GM10248 (cell line): ENCODE results near the gene NFIB.
A peak's percentile ranks its signal among the peaks of the same experiment; 100 is the strongest.

Experiments used
- CTCF ChIA-PET: fragments of 300-600 bp; sonication (Branson Sonifier 250); formaldehyde crosslinking; extraction: SDS; loops from one replicate; lab custom pipeline; 2021; ENCODE audit warnings: antibody characterized with exemption; lab: Yijun Ruan, JAX
- POLR2A ChIA-PET: fragments of 350-650 bp; sonication (Branson Sonifier 250); formaldehyde crosslinking; extraction: SDS; loops from one replicate; lab custom pipeline; 2020; ENCODE audit warnings: antibody characterized with exemption; lab: Yijun Ruan, JAX
- DNase-seq: peaks from one replicate; pipeline ENCODE4 v3.0.0; 2012; ENCODE audit errors: extremely low spot score
- TF ChIP-seq, protein P1 (sequence below): IDR thresholded peaks from 2 replicates; pipeline ENCODE4 v1.5.1; 2012; ENCODE audit warnings: mild to moderate bottlenecking, low read depth; ENCODE audit errors: extremely low read depth, missing control alignments, control extremely low read depth

The NFIB gene

DNA sequence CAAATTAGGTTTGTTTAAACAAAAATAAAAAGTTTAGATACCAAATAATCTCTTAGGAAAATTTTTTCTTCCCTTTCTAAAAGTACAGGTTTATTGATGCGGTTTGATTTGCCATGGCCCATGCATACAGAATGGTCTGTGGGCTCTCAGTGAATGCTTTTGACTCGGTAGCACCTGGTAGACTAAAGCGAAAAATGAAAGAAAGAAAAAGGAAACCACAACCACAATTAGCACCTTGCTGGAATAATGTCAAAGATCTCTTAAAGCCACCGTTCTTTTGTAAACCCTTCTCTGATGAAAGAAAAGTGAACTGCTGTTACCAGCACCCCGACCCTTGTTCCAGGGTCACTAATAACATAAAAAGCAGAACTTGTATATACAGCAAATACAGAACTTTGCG lies 157.9 kb downstream of the NFIB start:
- CTCF ChIA-PET = no interaction called here
- POLR2A ChIA-PET = no interaction called here
- peak; percentile 16 for DNase-seq
- TF ChIP-seq, protein P1, sequence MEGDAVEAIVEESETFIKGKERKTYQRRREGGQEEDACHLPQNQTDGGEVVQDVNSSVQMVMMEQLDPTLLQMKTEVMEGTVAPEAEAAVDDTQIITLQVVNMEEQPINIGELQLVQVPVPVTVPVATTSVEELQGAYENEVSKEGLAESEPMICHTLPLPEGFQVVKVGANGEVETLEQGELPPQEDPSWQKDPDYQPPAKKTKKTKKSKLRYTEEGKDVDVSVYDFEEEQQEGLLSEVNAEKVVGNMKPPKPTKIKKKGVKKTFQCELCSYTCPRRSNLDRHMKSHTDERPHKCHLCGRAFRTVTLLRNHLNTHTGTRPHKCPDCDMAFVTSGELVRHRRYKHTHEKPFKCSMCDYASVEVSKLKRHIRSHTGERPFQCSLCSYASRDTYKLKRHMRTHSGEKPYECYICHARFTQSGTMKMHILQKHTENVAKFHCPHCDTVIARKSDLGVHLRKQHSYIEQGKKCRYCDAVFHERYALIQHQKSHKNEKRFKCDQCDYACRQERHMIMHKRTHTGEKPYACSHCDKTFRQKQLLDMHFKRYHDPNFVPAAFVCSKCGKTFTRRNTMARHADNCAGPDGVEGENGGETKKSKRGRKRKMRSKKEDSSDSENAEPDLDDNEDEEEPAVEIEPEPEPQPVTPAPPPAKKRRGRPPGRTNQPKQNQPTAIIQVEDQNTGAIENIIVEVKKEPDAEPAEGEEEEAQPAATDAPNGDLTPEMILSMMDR = no peak

DNA sequence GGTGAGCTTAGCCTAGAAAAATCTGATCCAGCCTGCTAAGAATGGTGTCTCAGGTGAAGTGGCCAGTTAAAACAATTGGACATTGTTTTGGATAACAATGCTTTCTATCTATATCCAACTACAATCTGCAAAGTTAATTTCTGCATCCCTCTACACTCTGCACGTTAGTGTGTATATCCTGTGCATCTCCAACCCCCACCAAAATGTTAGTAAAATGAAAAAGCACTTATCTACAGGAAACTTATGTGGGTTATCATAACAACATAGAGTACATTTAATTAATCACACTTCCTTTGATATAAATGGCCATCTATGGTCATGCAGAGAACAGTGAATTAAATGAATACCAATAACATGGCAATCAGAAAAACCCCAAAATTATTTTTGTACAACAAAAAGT lies 158.7 kb downstream of the NFIB start:
- TF ChIP-seq, protein P1 = no peak
- POLR2A ChIA-PET = no interaction called here
- DNase-seq = no peak
- CTCF ChIA-PET = interaction anchor here (1.1 kb wide), 1 partner anchor 98 kb away, joined by 3 read pairs; no protein-coding TSS in a partner anchor

DNA sequence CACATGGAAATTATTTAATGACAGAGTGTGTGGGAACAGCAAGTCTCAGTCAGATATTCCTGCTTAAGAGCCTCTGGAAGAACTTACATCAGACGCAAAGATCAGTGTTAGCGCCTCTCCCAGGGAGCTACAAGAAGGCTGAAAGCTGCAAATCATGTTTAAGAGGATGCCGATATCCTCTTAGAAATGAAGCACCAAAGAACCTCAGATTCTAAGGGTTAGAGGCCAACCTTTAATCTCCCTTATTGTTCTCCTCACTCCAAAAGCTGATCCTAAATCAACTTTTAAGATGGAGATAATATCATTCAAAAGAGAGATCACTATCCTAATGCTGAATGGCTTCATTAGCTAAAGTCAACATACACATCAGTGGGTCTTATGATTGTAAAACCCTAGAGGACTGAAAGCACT lies 160.6 kb downstream of the NFIB start:
- ChIA-PET CTCF (no interaction called here), POLR2A (no interaction called here)
- no peak for DNase-seq
- TF ChIP-seq, protein P1 = no peak

DNA sequence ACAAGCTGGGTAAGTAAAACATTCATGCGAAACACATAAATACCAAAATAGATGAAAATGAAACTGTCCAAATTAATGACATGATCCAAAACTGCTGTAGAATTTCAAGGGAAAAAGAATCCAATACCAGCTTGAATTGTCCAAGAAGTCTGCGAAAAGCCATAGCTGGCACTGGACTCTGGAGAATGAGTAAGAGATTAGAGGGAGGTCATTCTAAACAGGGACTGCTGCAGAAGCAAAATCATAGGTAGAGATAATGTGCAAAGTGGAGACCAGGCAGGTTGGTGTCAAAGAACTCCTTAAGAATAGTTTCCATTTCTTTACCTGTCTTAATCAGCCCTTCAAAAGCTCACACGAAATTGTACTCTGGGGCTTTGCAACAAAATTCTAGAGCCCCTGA lies 162.5 kb downstream of the NFIB start:
- ChIA-PET CTCF (interaction anchor here (1.5 kb wide), 1 partner anchor 11 kb away, joined by 4 read pairs; no protein-coding TSS in a partner anchor), POLR2A (no interaction called here)
- DNase-seq = no peak
- TF ChIP-seq, protein P1 = no peak

DNA sequence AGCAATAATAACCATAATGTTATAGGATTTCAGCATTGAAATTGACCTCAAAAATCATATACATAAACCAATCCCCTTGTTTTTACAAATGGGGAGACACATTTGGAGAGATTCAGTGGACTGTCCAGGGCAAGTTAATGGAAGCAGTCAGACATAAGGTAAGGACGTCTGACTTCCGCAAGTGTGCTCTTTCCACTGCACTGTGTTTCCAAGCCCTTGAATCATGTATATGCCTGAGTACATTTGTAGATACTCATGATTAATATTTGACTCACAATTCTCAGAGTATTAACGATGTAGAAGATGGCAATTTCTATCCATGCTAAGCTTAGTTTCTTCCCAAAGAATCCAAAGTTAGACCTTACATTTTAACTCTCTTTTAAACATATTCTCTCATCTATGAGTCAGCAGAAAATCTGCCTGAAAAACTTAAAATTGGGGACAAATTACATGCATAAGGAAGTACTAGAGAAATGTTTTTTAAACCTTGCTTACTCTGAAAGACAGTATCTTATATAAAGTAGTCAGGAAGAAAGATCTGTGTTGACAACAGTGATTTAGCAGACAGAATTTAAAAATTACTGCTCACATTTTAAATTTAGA lies 165.3 kb downstream of the NFIB start:
- POLR2A ChIA-PET = no interaction called here
- CTCF ChIA-PET = no interaction called here
- TF ChIP-seq, protein P1 = no peak
- DNase-seq = no peak

DNA sequence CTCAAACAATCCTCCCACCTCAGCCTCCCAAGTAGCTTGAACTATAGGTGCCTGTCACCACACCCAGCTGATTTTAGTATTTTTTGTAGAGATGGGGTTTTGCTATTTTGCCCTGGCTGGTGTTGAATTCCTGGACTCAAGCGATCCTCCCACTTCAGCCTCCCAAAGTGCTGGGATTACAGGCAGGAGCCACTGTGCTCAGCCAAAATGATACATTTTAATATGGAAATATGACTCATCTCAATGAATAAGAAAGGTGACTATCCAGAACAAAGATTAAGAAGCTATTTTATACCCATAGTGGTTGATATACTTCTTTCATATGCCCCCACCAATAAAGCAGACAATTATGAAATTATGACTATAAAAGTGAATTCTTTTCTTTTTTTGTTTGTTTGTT lies 166.2 kb downstream of the NFIB start:
- CTCF ChIA-PET = no interaction called here
- TF ChIP-seq, protein P1 = no peak
- no peak for DNase-seq
- POLR2A ChIA-PET = no interaction called here
